CD14-positive monocyte (primary cell): ENCODE data around the gene SUGT1. TPM values are rescaled to one million over a fixed set of nuclear protein-coding genes. Genes with fewer than 3 reads are reported as not detected.
"Not testable (repeated sequence)": the region's sequence is repeated elsewhere in the genome, so short reads cannot be mapped to it uniquely, and the experiment has no call there.

ENCODE experiments used
- DNase-seq, 3 donors: peaks; one replicate each; pipeline ENCODE4 v3.0.0-alpha.2; 2011 to 2022
- H2AFZ ChIP-seq: 2 replicates; pipeline ENCODE4 v1.6.0; 2012; ENCODE audit warnings: mild to moderate bottlenecking, low read depth, low read length, inconsistent platforms; ENCODE audit not compliant: insufficient read depth, poor library complexity, severe bottlenecking
- H3K27ac ChIP-seq, 2 donors: 1 replicate in 1 of 2; 2 replicates in 1 of 2; pipeline ENCODE4 v1.5.1; 2012 to 2013; ENCODE audit warnings: low read length in 2 of 2, control low read depth in 1 of 2, inconsistent platforms in 1 of 2, low read depth in 1 of 2, mild to moderate bottlenecking in 1 of 2
- H3K27me3 ChIP-seq, 2 donors: one replicate each; pipeline versions ENCODE4 v1.6.0 to v1.6.1; 2011 to 2013; ENCODE audit warnings: low read length in 2 of 2; ENCODE audit not compliant: control insufficient read depth in 2 of 2, insufficient read depth in 2 of 2
- H3K36me3 ChIP-seq, 2 donors: replicated peaks in 1 of 2; 1 replicate in 1 of 2; 2 replicates in 1 of 2; pipeline versions ENCODE4 v1.5.1 to v1.6.1; 2012 to 2013; ENCODE audit warnings: low read length in 2 of 2, control low read depth in 1 of 2, inconsistent platforms in 1 of 2, mild to moderate bottlenecking in 1 of 2; ENCODE audit not compliant: insufficient read depth in 2 of 2, control insufficient read depth in 1 of 2
- H3K4me1 ChIP-seq, 2 donors: 1 replicate in 1 of 2; 2 replicates in 1 of 2; pipeline versions ENCODE4 v1.5.1 to v1.6.1; 2012 to 2013; ENCODE audit warnings: low read length in 2 of 2, control low read depth in 1 of 2, inconsistent platforms in 1 of 2, mild to moderate bottlenecking in 1 of 2, moderate library complexity in 1 of 2; ENCODE audit not compliant: insufficient read depth in 2 of 2, control insufficient read depth in 1 of 2
- H3K4me2 ChIP-seq: replicated peaks from 2 replicates; pipeline ENCODE3; 2012; ENCODE audit warnings: low read length, moderate library complexity, mild to moderate bottlenecking; ENCODE audit not compliant: poor library complexity, severe bottlenecking; ENCODE audit errors: extremely low read depth
- H3K4me3 ChIP-seq, 3 experiments: fragments of 200-600 bp in 1 of 3; sonication (generic) in 1 of 3; replicated peaks in 1 of 3; 1 replicate in 2 of 3; 2 replicates in 1 of 3; pipeline ENCODE4 v1.5.1; 2011 to 2013; ENCODE audit warnings: low read length in 3 of 3, mild to moderate bottlenecking in 3 of 3, control low read depth in 2 of 3, low read depth in 2 of 3, inconsistent platforms in 1 of 3, moderate library complexity in 1 of 3
- H3K79me2 ChIP-seq: 2 replicates; pipeline ENCODE4 v1.6.0; 2012; ENCODE audit warnings: mild to moderate bottlenecking, control low read depth, inconsistent platforms, low read length, moderate library complexity; ENCODE audit not compliant: insufficient read depth
- H3K9ac ChIP-seq: 2 replicates; pipeline ENCODE4 v1.6.0; 2017; ENCODE audit warnings: low read length, mild to moderate bottlenecking; ENCODE audit not compliant: insufficient read depth, poor library complexity, severe bottlenecking
- H3K9me3 ChIP-seq, 2 donors: replicated peaks in 1 of 2; 1 replicate in 1 of 2; 2 replicates in 1 of 2; pipeline versions ENCODE4 v1.5.1 to v1.6.1; 2012 to 2013; ENCODE audit warnings: low read length in 2 of 2, control low read depth in 1 of 2; ENCODE audit not compliant: control insufficient read depth in 1 of 2, insufficient read depth in 1 of 2
- H4K20me1 ChIP-seq: 2 replicates; pipeline ENCODE4 v1.6.0; 2012; ENCODE audit warnings: mild to moderate bottlenecking, low read length, control low read depth, moderate library complexity; ENCODE audit not compliant: insufficient read depth
- H3K27ac Mint-ChIP-seq, 7 donors: one replicate each; pipeline ENCODE4 v1.8.0; 2020; ENCODE audit warnings: mild to moderate bottlenecking in 7 of 7, mixed read lengths in 7 of 7, moderate library complexity in 6 of 7, inconsistent platforms in 2 of 7
- H3K27me3 Mint-ChIP-seq, 3 donors: one replicate each; pipeline ENCODE4 v1.8.0; 2021 to 2022; ENCODE audit warnings: low read depth in 3 of 3, mild to moderate bottlenecking in 3 of 3, mixed read lengths in 3 of 3, moderate library complexity in 3 of 3, inconsistent platforms in 1 of 3
- H3K36me3 Mint-ChIP-seq, 2 donors: one replicate each; pipeline ENCODE4 v1.8.0; 2020; ENCODE audit warnings: mixed read lengths in 2 of 2, inconsistent platforms in 1 of 2, mild to moderate bottlenecking in 1 of 2
- H3K4me1 Mint-ChIP-seq: one replicate; pipeline ENCODE4 v1.8.0; 2020; ENCODE audit warnings: mild to moderate bottlenecking, mixed read lengths
- H3K4me3 Mint-ChIP-seq, 2 donors: one replicate each; pipeline ENCODE4 v1.8.0; 2020; ENCODE audit warnings: mild to moderate bottlenecking in 2 of 2, mixed read lengths in 2 of 2, moderate library complexity in 1 of 2
- H3K9me3 Mint-ChIP-seq, 7 donors: one replicate each; pipeline ENCODE4 v1.8.0; 2020 to 2022; ENCODE audit warnings: mixed read lengths in 7 of 7, mild to moderate bottlenecking in 6 of 7, moderate library complexity in 6 of 7, inconsistent platforms in 2 of 7
- CTCF ChIP-seq: fragments of 200-600 bp; IDR thresholded peaks from one replicate; pipeline ENCODE4 v1.8.0; 2022; ENCODE audit warnings: antibody characterized with exemption, mild to moderate bottlenecking
- WGBS: methylation state at CpG from one replicate; pipeline ENCODE4 v1.1.5; 2013; ENCODE audit warnings: missing lambda C conversion rate; ENCODE audit not compliant: insufficient coverage; 5-methylcytosine and 5-hydroxymethylcytosine counted together
- intact Hi-C, 2 donors: fragments of 100-400 bp; cut with micrococcal nuclease; formaldehyde crosslinking; loops; one replicate each; pipeline versions ENCODE4 v1.15.0 to v1.15.1; 2023
- polyA plus RNA-seq, 3 donors: library from polyadenylated mRNA; depleted of rRNA in 1 of 3; unstranded in 2 of 3; stranded (reverse) in 1 of 3; fragments of 300-500 nt in 2 of 3; fragments of >200 nt in 1 of 3; fragmentation: Illumina TruSeq in 2 of 3; gene quantifications; 1 replicate in 2 of 3; 2 replicates in 1 of 3; pipeline ENCODE4 v1.2.3, GENCODE V29; 2012 to 2021

Gene SUGT1
- polyA plus RNA-seq, 3 donors: 18.1 to 40.1 (median 37.7) TPM

DNA sequence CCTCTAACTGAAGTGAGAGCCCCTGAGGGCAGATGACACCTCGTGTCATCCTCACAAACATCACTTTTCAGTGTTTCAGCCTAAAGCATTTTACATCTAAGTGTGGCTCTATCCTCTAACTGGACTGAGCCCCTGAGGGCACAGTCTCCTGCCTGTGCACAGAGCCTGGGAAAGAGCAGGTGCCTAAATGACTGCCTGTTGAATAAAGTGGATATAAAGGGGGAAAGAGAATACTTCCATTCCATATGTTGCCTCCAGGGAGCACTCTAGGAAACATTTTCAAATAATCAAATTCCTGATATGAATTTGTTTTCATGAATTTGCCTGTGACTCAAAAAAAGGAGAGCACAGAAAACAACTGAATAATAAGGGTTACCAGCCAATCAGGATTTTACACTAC lies 54.7 kb downstream of the SUGT1 start:
- no peak overlapping the region for H3K9ac ChIP-seq
- no peaks in the 10 kb centered on the region for H3K79me2 ChIP-seq
- H3K4me1 ChIP-seq: no peaks in the 10 kb centered on the region
- TF ChIP-seq CTCF: no peak
- intact Hi-C loops: no loop called here
- DNase-seq: no peak
- no peak overlapping the region for H3K4me3 ChIP-seq
- Mint-ChIP-seq H3K36me3 (peaks cover 0 to 4% of the 10 kb centered on the region in 2 donors), H3K9me3 (no peaks in the 10 kb centered on the region), H3K4me1 (peaks cover 4% of the 10 kb centered on the region), H3K27ac (no peak overlapping the region), H3K4me3 (no peak overlapping the region), H3K27me3 (no peaks in the 10 kb centered on the region)
- no peak overlapping the region for H3K27ac ChIP-seq
- WGBS: 100% methylated on average over 1 of the region's 1 CpG
- H4K20me1 ChIP-seq: no peaks in the 10 kb centered on the region
- no peaks in the 10 kb centered on the region for H3K36me3 ChIP-seq
- H3K27me3 ChIP-seq: no peaks in the 10 kb centered on the region
- H3K4me2 ChIP-seq: no peak overlapping the region
- H3K9me3 ChIP-seq: no peaks in the 10 kb centered on the region
- no peak overlapping the region for H2AFZ ChIP-seq

DNA sequence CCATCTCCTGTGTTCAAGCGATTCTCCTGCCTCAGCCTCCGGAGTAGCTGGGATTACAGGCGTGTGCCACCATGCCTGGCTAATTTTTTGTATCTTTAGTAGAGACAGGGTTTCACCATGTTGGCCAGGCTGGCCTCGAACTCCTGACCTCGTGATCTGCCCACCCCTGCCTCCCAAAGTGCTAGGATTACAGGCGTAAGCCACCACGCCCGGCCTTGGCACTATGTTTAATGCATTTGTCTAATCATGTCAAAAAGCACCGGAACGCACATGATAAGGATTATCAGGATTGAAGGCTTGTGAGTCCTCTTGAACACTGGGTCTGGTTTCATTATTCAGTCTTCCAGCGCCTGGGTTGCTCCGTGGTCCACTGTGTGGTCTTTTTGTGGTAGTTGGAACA lies 55.6 kb downstream of the SUGT1 start:
- H3K4me1 Mint-ChIP-seq, H3K27ac Mint-ChIP-seq, H3K79me2 ChIP-seq, H3K27me3 Mint-ChIP-seq, H3K27me3 ChIP-seq, H4K20me1 ChIP-seq, H2AFZ ChIP-seq, H3K36me3 ChIP-seq, H3K9me3 ChIP-seq, H3K36me3 Mint-ChIP-seq, intact Hi-C loops, H3K4me1 ChIP-seq, H3K9me3 Mint-ChIP-seq, H3K4me3 ChIP-seq, H3K9ac ChIP-seq, H3K4me3 Mint-ChIP-seq, H3K4me2 ChIP-seq, DNase-seq, H3K27ac ChIP-seq: not testable (repeated sequence)
- 95% methylated on average over 3 of the region's 12 CpGs for WGBS
